Lung microvascular endothelial cell (primary cell): Measurements from ENCODE around the gene CAMKMT. TPM values are rescaled to one million over a fixed set of nuclear protein-coding genes. Genes with fewer than 3 reads are reported as not detected.

Experiments used
- DNase-seq, 2 donors: peaks; one replicate each; pipeline versions ENCODE4 v3.0.0 to v3.0.0-alpha.2; 2010; ENCODE audit warnings: low read depth in 2 of 2
- total RNA-seq: library from RNA; depleted of rRNA; stranded (reverse); fragments of >200 nt; gene quantifications from 2 replicates; pipeline ENCODE4 v1.2.1, GENCODE V29; 2014

Gene CAMKMT
- total RNA-seq, 1 donor from 2014 or later, result 2.6 TPM

DNA sequence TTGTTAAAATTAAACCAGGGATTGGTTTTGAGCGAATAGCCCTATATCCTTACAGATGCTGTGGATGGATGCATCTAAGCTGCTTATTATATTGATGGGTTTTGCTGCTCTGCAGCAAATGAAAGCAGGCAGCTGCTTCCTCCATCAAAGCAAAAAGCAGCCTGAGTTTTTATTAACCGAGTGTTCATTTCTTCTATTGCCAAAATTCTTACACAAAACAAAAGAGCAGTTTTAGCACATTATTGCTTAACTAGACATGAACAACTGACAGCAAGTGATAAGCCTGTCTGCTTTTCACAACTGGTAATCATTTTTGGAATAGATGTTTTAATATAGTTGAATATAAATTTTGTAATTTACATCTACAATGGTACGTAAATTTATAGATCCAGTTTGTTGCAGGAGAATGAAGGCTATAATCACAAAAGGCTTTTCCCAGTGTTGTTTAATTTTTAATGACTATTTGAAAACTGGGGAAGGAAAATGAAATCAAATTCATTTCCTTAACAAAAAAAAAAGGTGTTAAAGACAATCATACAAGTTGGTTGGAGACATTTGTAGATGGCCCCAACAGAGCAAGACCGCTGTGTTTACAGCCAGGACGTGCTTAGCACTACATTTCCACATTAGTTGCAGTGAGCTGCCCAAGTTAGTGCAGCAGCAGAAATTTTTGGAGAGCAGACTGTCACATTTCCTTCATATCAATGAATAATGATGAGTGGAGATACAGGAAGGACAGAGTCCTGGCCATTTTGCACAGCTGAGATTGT, 326.1 kb downstream of the CAMKMT start:
- DNase-seq, result no peak

DNA sequence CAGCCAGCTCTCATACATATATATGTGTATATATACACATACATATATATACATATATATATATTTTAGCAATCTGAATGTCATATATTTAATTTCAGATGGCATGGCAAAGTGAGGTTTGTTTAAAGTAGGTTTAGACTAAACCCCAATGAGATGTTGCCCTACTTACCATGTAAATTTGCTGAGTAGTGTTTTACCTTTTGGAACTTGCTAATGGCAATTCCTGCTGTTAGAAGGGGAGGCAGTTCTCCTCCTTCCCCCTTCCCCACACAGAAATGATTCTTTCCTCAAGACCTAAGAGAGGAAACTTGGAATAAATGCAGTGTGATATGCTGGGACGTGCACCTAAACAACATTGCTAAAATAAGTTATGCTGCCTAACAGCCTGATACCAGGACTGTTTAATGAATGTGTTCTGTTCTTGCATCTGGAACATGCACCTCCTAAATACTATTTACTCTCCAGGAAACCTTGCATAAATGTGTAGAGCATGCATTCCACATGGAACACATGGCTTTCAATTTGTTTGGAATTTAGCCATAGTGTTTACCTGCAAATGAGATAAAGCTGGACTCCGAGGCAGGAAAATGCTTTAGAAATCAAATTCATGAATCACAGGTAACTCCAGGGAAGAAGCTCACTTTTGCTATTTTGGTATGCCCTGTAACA, 326.8 kb downstream of the CAMKMT start:
- DNase-seq, result no peak

DNA sequence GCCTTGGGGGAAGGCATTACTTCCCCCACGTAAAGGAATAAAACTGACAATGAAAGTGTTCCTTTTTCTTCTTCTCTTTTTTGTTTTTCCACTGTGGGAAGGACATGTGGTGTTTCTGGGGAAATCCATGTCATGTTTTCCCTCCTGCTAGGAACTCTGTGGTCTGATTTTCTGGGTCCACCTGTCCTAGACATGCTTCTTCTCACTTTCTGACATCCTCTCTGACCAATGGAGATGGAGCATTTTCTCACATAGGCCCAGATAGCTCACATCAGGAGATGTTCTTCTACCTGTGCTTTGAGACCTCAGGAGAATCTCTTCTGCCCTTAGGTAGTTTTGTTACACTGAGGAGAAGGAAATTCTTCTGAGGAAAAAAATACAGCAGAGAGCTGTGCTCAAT, 327.8 kb downstream of the CAMKMT start:
- DNase-seq, result no peak

DNA sequence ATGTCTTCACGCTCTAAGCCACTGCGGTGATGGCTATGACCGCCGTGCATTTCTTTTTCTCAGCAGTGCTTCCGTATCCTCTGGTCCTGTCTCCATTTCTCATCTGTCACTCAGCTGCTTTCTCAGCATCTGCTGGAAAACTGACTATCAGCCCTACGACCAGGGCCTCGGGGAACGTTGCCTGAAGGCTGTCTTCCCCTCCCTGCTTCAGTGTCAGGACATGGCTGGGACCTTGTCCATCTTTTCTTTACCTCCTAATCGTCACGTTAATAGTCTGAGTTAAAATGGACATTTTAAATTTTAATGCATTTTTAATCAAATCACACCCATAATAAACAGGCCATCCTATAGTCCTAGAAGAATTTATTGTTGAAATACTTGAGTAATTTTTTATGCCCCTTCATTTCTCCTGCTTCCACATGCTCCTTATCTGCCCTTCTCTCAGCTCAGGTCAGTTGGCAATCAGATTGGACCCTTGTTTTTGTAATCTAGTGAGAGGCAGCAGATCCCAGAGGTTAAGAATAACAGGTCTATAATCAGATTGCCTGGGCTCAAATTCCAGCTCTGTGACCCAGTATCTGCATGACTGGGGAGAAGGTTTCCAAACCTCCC, 329.5 kb downstream of the CAMKMT start:
- DNase-seq, result no peak

DNA sequence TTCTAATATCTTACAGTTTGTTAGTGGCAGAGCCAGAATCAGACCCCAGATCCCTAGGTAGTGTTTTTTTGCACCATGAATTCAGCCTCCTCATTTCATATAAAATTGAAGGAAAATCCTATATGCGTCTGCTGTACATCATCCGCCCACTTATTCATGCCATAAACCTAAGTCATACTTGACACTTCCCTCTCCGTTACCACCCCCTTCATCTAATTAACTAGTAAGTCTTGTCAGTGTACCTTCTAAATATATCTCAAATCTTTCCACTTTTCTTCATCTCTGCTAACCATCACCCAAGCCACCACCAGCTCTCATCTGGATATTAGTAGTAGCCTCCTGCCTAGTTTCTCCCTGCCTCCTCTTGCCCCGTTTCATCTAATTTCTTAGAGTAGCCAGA, 331.1 kb downstream of the CAMKMT start:
- DNase-seq, result no peak

DNA sequence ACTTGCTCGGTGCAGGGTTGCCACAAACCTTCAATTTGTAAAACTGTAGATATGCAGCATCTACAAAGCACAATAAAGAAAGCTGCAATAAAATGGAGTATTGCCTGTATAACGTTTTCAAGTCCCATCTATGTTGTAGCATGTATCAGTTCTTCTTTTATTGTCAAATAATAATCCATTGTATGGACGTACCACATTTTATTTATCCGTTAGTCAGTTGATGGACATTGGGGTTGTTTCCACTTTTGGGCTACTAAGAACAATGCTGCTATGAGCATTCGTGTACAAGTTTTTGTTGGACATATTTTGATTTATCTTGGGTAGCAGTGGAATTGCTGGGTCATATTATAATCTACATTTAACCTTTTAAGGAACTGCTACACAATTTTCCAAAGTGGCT, 339.1 kb downstream of the CAMKMT start:
- DNase-seq, result no peak

DNA sequence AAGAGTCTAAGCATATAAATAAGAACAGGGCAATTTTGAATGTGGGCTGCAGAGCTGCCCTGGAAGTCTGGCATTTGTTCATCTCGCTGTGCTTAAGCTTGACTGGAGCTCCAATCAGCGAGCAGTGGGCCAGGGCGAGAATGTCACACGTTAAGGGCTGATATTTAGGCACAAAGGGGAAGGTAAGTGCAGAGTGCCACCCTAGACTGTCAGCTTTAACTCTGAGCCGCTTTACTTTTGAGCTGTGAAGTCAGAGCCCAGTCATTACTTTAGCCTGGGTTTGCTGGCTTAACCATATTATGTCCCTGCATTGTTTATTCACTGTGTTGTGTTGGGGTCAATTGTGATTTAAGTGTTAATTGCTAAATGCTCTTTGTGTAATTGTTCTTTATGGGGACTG, 343.6 kb downstream of the CAMKMT start:
- DNase-seq, result no peak

DNA sequence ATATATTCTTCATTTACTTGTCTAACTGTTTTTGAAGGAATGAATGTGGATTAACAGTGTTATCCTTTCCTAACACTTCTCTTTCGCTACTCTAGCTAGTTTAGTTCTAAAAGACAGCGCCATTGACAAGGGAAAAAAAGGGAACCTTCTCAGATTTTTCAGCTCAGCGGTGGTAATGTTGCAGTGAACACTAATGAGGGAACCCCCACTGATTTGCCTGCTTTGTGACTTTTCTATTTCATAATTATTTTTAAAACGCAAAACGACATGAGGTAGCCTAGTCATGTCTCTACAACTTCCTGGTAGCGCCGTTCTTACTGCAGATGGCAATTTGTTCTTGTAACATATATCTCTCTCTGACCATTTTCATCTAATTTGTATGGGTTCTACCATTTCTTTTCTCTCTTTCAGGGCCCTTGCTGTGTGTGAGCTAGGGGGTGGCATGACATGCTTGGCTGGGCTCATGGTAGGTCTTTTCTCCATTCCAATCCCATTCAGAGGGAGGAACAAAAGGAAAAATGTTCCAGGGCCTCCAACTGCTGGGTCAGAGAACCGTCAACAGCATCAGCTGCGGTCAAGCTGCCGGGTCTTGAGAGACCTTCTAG, 344.2 kb downstream of the CAMKMT start:
- DNase-seq, result no peak

DNA sequence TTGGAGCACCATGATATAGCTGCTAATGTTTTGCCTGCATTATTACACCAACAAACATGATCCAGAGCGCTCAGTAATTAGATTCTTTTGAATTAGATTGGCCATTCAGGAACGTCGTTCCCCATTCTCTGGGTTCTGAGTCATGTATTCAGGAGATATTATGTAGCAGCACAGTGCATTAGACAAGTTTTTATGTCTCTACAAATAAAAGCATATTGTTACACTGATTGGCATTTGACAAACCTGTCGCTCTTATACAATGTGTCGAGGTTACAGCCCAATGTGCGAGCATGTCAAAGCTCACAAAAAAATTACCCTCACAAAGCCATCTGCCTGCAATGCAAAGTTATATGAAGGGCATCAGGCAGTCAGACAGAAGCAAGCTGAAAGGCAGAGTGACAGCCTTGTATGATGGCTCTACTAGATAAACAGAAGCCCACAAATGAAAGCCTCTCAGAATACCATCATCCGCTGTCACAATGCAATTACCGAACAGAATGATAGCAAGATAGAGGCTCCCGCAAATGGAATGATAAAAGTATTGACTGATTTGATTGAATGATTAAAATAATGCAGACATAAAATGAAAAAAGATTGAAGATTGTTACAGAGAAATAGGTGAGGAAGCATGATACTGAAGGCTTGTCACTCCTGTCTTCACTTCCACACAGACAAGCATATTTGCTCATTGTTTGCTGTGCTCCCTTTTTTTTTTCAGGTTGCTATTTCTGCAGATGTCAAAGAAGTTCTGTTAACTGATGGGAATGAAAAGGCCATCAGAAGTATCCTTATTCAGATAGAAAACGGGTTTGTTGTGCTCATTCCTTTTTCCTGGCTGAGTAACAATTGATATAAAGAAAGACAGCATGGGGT, 345.2 kb downstream of the CAMKMT start:
- DNase-seq, result no peak

DNA sequence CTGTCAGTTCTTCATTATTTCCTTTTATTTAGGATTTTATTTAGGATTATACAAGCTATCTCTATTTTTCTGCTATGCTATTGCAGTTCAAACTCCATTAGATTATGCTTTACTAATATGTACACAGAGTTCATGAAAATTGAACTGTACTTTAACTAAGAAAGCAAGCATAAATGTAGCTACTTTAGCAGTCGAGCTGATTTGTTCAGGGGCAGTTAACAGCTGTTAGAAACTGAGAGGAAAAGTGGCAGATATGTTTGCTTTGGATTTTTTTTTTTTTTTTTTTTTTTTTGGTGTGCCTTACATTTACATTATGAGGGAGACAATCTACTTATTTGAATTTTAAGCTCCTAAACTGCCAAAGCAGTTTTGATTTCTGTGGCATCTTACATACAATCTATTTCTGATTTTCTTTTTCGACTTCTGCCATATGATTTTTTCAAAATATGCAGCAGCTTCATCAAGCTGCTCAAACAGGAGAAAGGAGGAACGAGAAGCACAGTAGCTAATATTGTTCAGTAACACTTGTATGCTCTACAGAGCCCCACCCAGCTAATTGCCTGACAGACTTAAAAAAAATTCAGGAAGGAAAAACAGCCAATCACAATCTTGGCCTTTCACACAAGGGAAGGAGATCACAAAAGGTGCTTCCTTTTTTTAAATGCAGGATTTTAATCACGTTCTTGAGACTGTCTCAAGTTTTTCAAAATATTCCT, 346.4 kb downstream of the CAMKMT start:
- DNase-seq, result peak in 1 of 2 donors; percentile 24

DNA sequence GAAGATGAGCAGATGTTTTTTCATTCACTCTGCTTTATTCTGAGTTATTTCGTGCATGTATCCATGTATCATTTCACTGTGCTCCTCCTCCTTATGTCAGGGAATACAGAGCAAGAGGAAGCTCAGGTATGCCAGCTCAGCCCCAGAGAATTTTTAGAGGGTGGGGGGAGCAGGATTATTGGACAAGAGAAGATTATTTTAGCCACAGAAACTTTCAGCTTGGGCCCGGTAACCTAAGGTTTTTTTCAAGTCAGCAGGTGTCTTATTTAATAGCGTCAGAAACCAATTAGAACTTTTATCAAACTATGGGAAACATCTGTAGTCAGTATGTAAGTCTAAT, 346.9 kb downstream of the CAMKMT start:
- DNase-seq, result no peak

DNA sequence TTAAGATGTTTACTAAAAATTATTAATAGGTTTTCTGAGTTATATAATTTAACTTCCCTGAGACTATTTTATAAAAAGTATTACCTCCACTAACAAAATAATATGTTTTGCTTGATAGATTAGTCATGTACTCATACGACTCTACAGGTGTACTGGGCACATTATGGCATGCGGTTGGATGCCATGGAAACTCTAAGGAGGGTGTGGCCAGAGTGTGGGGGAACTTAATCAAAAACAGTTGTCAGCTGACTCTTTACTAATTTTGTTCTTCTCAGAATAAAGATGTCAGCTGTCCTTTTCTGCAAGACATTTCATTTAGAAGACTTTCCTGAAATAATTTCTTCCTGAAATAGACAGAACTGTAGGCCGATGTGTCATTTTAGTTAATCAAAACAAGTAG, 351.4 kb downstream of the CAMKMT start:
- DNase-seq, result no peak

DNA sequence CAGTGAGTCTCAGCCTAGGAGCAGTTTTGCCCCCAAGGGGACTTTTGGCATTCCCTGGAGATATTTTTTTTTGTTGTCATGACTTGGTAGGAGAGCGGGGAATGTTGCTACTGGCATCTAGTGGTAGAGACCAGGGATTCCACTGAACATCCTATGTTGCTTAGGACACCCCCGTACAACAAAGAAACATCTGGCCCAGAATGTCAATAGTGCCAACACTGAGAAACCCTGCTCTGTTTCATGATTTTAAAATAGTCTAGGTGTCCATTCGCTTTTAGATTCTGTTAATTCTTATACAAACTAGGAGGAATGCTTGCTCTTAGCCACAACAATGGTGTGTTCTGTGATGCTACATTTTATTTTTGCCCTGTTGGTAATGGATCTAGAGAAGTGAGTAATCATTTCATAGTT, 353.9 kb downstream of the CAMKMT start:
- peak; percentile 35 to 46 for DNase-seq

DNA sequence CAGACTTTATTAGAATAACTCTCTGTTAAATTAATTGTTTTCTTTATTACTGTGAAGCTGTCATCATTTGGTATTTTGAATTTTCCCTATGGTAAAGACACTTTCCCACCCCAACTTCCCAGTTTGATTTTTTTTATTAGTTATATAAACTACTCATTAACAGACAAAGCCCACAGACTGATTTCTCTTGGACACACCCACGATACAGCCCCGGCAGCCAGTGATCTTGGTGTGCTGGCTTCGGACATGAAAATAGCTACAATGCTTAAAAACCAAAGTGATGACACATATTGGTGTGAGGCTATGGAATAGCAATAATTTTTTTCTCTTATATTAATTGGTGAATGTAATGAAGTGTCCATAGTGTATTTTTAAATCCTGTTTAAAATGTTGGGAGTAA, 354.4 kb downstream of the CAMKMT start:
- no peak for DNase-seq

DNA sequence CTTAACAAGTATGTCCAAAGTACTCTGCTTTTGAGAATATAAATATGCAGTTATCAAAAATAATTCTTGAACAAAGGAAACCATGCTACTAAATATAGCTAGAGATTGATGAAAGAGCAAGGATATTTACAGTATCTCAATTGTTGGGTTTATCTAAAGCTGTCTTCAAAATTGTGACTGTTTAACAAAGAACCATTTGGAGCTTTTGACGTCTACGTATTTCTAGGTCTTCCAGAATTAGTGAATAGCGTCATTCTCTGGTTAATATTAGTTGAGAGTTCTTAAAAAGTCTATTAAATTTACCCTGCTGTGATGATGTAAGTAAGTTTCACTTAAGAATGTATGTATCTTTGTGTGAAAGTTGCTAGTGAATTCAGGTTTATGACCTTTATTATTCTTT, 356.7 kb downstream of the CAMKMT start:
- DNase-seq, result no peak

DNA sequence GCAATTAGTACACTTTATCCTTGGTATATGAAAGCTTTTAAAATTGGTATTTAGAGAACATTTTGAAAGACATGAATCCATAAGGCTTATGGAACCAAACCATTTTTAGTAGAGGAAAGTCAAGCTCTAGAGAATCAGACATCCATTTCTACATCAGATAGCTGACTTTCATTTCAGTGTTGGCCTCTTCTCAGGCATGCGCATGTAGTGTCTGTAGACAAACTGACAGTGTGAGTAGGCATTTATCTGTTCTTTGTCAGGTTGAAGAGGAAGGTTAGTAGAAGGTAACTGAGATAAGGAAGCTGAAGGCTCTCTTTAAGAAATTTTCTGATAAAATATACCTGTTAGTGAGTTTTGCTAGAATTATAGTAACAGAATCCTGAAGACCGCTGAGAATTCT, 357.8 kb downstream of the CAMKMT start:
- no peak for DNase-seq

DNA sequence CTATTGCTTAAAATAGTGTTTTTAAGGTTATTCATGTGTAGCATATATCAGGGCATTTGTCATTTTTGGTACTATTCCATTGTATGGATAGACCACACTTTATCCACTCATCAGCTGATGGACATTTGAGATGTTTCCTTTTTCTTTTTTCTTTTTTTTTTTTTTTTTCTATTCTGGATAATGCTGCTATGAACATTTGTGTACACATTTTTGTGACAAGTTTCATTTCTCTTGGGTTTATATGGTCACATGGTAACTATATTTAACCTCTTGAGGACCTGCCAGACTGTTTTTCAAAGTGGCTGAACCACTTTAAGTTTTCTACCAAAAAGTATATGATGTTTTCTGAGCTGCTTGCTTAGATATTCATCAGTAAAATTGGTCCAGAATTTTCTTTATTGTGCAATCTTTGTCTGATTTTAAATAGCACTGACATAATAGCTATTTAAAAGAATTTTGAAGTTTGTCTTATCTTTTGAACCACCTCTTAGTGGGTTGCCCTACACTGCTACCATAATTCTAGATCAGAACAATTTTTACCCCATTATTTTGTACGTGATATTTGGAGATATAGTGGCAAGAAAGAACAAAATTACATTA, 360.4 kb downstream of the CAMKMT start:
- DNase-seq, result no peak

DNA sequence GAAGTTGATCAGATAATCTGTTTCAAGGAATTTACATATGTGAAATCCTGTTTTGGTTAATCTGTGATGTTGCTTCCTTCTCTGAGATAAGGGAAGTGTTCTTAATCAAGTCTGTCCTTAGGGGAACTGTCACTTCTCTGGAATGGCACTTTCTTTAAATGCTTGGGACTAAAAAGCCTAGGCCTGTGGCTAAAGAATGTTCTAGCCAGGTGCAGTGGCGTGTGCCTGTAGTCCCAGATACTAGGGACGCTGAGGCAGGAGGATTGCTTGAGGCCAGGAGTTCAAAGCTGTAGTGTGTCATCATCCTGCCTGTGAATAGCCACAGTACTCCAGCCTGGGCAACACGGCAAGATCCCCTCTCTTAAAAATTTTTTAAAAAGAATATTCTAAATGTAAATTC, 362.2 kb downstream of the CAMKMT start:
- DNase-seq, result no peak

DNA sequence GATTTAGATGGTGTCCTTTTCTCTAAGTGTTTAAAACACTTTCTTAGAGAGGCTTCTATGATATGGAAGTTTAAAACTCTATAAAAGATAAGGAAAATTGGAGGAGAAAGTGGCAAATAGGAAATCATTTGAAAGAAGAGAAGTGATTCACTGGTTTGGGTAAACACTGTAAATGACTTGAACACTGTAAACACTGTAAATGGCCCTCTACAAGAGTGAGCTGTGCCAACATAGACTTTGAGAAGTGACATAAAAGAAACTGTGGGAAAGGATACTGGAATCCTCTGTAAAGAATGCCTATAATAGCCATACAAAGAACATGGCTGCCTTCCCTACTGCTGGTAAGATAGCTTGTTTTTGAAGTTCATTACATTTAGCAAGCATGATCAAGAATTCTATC, 368.8 kb downstream of the CAMKMT start:
- no peak for DNase-seq

DNA sequence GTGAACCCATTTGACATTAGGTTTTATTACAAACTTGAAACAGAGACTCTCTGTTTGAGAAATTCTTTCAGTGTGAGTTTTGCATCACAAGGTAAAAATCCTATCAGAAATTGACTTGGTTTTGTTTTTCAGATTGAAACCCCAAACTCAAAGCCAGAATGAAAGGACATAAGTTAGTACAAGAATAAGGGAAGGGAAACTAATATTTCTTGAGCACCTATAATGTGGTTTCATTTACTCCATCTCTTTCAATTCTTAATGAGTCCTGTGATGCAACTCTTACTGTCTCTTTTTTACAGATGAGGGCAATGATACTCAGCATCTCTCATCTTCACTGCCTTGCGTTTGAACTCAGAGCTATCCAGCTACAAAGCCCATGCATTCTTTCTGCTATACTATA, 369.8 kb downstream of the CAMKMT start:
- DNase-seq, result no peak
